HCT116 (cell line): ENCODE data around the gene SDCBP2.

ENCODE experiments used
- EGR1 ChIP-seq: IDR thresholded peaks from 2 replicates; pipeline ENCODE4 v1.6.1; 2012; ENCODE audit warnings: low read depth
- EZH2 ChIP-seq: fragments of 200-600 bp; sonication (generic); IDR thresholded peaks from 2 replicates; pipeline ENCODE4 v1.6.1; 2017; ENCODE audit warnings: antibody characterized with exemption, mixed run types
- EZH2phosphoT487 ChIP-seq: fragments of 200-600 bp; IDR thresholded peaks from 2 replicates; pipeline ENCODE4 v1.6.1; 2018; ENCODE audit warnings: antibody characterized with exemption, borderline replicate concordance
- JUND ChIP-seq: IDR thresholded peaks from 2 replicates; pipeline ENCODE4 v1.6.1; 2012
- POLR2A ChIP-seq: IDR thresholded peaks from 2 replicates; pipeline ENCODE4 v1.7.0; 2011; ENCODE audit warnings: borderline replicate concordance; ENCODE audit not compliant: insufficient read depth, insufficient read length; ENCODE audit errors: extremely low read depth
- POLR2AphosphoS5 ChIP-seq: IDR thresholded peaks from 2 replicates; pipeline ENCODE4 v1.6.1; 2011; ENCODE audit warnings: mild to moderate bottlenecking, low read depth, low read length, moderate library complexity
- SP1 ChIP-seq: IDR thresholded peaks from 2 replicates; pipeline ENCODE4 v1.6.1; 2012; ENCODE audit warnings: low read depth
- YY1 ChIP-seq: IDR thresholded peaks from 2 replicates; pipeline ENCODE4 v1.6.1; 2011; ENCODE audit warnings: low read length, low read depth, moderate library complexity, mild to moderate bottlenecking; ENCODE audit not compliant: insufficient replicate concordance; ENCODE audit errors: extremely low read depth
- ZNF274 ChIP-seq: fragments of 200-500 bp; sonication (Bioruptor generic); IDR thresholded peaks from 2 replicates; pipeline ENCODE4 v1.6.1; 2014; ENCODE audit warnings: mild to moderate bottlenecking, low read depth, low read length, inconsistent platforms
- TF ChIP-seq, protein P1 (sequence below), 3 experiments: fragments of 200-600 bp in 1 of 3; sonication (generic) in 1 of 3; IDR thresholded peaks in 2 of 3; conservative IDR thresholded peaks in 1 of 3; 2 replicates each; pipeline ENCODE4 v1.5.1; 2012 to 2017; ENCODE audit warnings: low read depth in 2 of 3, low read length in 2 of 3, antibody characterized with exemption in 1 of 3, borderline replicate concordance in 1 of 3, control low read depth in 1 of 3, mild to moderate bottlenecking in 1 of 3, mixed read lengths in 1 of 3, mixed run types in 1 of 3, moderate library complexity in 1 of 3; ENCODE audit not compliant: insufficient read depth in 1 of 3
- TF ChIP-seq, protein P2 (sequence below): IDR thresholded peaks from 2 replicates; pipeline ENCODE4 v1.6.1; 2012
- TF ChIP-seq, protein P3 (sequence below): IDR thresholded peaks from 2 replicates; pipeline ENCODE4 v1.6.1; 2012; ENCODE audit warnings: low read depth

DNA sequence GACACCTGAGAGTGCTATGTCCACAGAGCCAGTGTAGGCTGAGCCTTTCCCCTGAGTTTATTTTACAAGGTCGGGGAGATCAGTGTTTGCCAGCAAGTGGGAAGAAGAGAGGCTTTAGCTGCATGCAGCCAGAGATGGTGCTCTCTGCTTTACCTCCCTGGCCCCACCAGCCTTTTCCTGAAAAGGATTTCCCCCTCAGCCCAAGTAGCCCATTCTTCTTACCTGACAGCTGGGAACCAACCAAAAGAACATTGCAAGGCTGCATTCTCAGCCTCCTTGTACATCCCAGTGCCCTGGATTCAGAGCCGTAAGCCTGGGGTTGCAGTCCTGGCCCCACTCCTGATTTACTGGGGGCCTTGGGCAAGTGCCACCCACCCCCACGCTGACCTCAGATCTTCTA is 46.0 kb downstream of the SDCBP2 start:
- TF ChIP-seq, protein P1, sequence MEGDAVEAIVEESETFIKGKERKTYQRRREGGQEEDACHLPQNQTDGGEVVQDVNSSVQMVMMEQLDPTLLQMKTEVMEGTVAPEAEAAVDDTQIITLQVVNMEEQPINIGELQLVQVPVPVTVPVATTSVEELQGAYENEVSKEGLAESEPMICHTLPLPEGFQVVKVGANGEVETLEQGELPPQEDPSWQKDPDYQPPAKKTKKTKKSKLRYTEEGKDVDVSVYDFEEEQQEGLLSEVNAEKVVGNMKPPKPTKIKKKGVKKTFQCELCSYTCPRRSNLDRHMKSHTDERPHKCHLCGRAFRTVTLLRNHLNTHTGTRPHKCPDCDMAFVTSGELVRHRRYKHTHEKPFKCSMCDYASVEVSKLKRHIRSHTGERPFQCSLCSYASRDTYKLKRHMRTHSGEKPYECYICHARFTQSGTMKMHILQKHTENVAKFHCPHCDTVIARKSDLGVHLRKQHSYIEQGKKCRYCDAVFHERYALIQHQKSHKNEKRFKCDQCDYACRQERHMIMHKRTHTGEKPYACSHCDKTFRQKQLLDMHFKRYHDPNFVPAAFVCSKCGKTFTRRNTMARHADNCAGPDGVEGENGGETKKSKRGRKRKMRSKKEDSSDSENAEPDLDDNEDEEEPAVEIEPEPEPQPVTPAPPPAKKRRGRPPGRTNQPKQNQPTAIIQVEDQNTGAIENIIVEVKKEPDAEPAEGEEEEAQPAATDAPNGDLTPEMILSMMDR (IDR thresholded peaks at IDR 0.05 in 2 of 3, conservative IDR thresholded peaks at IDR 0.05 in 1 of 3; ENCODE audit: borderline replicate concordance in 1 of 3, insufficient read depth in 1 of 3, low read depth in 2 of 3, low read length in 2 of 3), result no peak
- TF ChIP-seq, protein P2, sequence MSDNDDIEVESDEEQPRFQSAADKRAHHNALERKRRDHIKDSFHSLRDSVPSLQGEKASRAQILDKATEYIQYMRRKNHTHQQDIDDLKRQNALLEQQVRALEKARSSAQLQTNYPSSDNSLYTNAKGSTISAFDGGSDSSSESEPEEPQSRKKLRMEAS, result no peak
- TF ChIP-seq YY1 (no peak), EZH2phosphoT487 (no peak), EGR1 (no peak), POLR2A (no peak), JUND (no peak), ZNF274 (no peak), EZH2 (no peak), POLR2AphosphoS5 (no peak), SP1 (no peak)
- TF ChIP-seq, protein P3, sequence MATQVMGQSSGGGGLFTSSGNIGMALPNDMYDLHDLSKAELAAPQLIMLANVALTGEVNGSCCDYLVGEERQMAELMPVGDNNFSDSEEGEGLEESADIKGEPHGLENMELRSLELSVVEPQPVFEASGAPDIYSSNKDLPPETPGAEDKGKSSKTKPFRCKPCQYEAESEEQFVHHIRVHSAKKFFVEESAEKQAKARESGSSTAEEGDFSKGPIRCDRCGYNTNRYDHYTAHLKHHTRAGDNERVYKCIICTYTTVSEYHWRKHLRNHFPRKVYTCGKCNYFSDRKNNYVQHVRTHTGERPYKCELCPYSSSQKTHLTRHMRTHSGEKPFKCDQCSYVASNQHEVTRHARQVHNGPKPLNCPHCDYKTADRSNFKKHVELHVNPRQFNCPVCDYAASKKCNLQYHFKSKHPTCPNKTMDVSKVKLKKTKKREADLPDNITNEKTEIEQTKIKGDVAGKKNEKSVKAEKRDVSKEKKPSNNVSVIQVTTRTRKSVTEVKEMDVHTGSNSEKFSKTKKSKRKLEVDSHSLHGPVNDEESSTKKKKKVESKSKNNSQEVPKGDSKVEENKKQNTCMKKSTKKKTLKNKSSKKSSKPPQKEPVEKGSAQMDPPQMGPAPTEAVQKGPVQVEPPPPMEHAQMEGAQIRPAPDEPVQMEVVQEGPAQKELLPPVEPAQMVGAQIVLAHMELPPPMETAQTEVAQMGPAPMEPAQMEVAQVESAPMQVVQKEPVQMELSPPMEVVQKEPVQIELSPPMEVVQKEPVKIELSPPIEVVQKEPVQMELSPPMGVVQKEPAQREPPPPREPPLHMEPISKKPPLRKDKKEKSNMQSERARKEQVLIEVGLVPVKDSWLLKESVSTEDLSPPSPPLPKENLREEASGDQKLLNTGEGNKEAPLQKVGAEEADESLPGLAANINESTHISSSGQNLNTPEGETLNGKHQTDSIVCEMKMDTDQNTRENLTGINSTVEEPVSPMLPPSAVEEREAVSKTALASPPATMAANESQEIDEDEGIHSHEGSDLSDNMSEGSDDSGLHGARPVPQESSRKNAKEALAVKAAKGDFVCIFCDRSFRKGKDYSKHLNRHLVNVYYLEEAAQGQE, result no peak
